ENCODE data around the gene AGFG2. TPM values are rescaled to one million over a fixed set of nuclear protein-coding genes. Genes with fewer than 3 reads are reported as not detected.

Gene AGFG2
- total RNA-seq, 1 experiment from 2014 or later: 30.4 TPM

DNA sequence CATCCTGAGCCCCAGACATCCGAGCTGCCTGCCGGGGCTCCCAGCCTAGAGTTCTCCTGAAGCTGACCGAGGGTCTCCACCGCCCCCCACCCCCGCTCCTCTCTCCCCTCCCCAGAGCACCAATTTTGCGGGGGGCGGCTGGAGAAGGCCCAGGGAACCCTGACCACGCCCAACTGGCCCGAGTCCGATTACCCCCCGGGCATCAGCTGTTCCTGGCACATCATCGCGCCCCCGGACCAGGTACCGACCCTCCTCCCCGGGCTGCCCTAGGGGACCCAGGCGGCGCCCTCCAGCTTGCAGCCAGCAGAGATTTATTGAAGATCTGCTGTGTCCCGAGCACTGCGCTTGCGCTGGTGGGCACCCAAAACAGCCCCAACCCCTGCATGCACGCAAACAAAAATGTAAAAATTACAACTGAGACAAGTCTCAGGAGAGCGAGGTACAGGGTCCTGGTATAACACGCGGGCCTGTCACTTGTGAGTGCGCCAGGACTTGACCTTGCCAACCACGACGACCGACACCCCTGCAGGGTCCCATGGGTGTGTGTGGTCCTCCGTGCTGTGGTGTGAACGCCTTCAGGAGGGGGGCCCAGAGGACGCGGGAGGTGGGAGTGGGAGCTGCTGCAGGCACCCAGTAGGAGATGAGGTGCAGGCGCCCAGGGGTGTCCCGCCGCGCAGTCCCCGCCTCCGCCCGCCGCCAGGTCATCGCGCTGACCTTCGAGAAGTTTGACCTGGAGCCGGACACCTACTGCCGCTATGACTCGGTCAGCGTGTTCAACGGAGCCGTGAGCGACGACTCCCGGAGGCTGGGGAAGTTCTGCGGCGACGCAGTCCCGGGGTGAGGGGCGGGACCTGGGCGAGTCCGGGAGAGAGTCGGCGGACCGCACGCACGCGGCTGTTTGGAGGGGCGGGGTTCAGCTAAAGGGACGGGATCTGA is 66.2 kb downstream of the AGFG2 start:
- intact Hi-C loops (cut with micrococcal nuclease; ENCODE audit: unreplicated experiment): loop anchor here (2.0 kb wide), 1 partner anchor 18 kb away; the partner anchor contains the start of genes FBXO24 and LRCH4
- Histone ChIP-seq H2AFZ (peak overlapping the region; percentile 94), H3K4me2 (peak overlapping the region; percentile 88), H3K9me2 (ENCODE audit: insufficient read depth) (no peaks in the 10 kb centered on the region), H4K20me1 (ENCODE audit: insufficient read depth) (no peaks in the 10 kb centered on the region), H3K27me3 (ENCODE audit: insufficient read depth, low read depth) (no peaks in the 10 kb centered on the region), H3K27ac (no peak overlapping the region), H3F3A (ENCODE audit: insufficient read depth, low read depth) (peaks cover 10% of the 10 kb centered on the region; the same call in 1 of the 2 replicates), H3K36me3 (ENCODE audit: low read depth) (no peaks in the 10 kb centered on the region), H3K9me3 (ENCODE audit: insufficient read depth, low read depth) (no peaks in the 10 kb centered on the region), H3K79me2 (ENCODE audit: low read depth) (no peaks in the 10 kb centered on the region), H3K4me1 (replicated peaks; ENCODE audit: insufficient read depth) (peaks cover 24% of the 10 kb centered on the region), H3K4me3 (peak overlapping the region; percentile 75)
- ChIA-PET POLR2A (ENCODE audit: unreplicated experiment) (interaction anchor here (0.7 kb wide), 1 partner anchor 18 kb away, joined by 4 read pairs; no protein-coding TSS in a partner anchor), CTCF (interaction anchor here (0.6 kb wide), 2 partner anchors 223 to 247 kb away, joined by 5 to 6 read pairs; no protein-coding TSS in a partner anchor)
- TF ChIP-seq EZH2 (IDR thresholded peaks at IDR 0.05; ENCODE audit: low read depth): no peak
- TF ChIP-seq CTCF (conservative IDR thresholded peaks at IDR 0.05): no peak
- BruUV-seq (replicated peaks): TSS peak; percentile 64
- peak in 1 of 2 experiments; percentile 58 for DNase-seq

DNA sequence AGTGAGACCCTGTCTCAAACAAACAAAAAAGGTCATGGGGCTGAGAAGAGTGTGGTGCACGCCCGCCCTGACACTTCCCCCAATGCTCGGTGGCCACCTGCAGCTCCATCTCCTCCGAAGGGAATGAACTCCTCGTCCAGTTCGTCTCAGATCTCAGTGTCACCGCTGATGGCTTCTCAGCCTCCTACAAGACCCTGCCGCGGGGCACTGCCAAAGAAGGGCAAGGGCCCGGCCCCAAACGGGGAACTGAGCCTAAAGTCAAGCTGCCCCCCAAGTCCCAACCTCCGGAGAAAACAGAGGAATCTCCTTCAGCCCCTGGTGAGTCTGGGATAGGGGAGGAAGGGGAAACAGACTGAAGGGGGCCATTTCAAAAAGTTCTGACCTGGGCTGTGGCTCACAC is 67.3 kb downstream of the AGFG2 start:
- no peak overlapping the region for H3K27ac ChIP-seq
- H3K4me2 ChIP-seq: no peak overlapping the region
- no peaks in the 10 kb centered on the region for H3K9me3 ChIP-seq (ENCODE audit: insufficient read depth, low read depth)
- DNase-seq: no peak
- H3K4me1 ChIP-seq (replicated peaks; ENCODE audit: insufficient read depth): peaks cover 21% of the 10 kb centered on the region
- intact Hi-C loops (cut with micrococcal nuclease; ENCODE audit: unreplicated experiment): no loop called here
- no peak overlapping the region for H3K4me3 ChIP-seq
- H3K9me2 ChIP-seq (ENCODE audit: insufficient read depth): no peaks in the 10 kb centered on the region
- H4K20me1 ChIP-seq (ENCODE audit: insufficient read depth): no peaks in the 10 kb centered on the region
- no peak overlapping the region for H2AFZ ChIP-seq
- no peaks in the 10 kb centered on the region for H3K79me2 ChIP-seq (ENCODE audit: low read depth)
- TF ChIP-seq EZH2 (IDR thresholded peaks at IDR 0.05; ENCODE audit: low read depth) (no peak), CTCF (conservative IDR thresholded peaks at IDR 0.05) (no peak)
- ChIA-PET POLR2A (ENCODE audit: unreplicated experiment) (no interaction called here), CTCF (interaction anchor here (0.6 kb wide), 1 partner anchor 65 kb away, joined by 4 read pairs; no protein-coding TSS in a partner anchor)
- no peaks in the 10 kb centered on the region for H3K27me3 ChIP-seq (ENCODE audit: insufficient read depth, low read depth)
- H3F3A ChIP-seq (ENCODE audit: insufficient read depth, low read depth): peaks cover 14% of the 10 kb centered on the region; the same call in 1 of the 2 replicates
- H3K36me3 ChIP-seq (ENCODE audit: low read depth): no peaks in the 10 kb centered on the region
- no TSS peak for BruUV-seq (replicated peaks)

DNA sequence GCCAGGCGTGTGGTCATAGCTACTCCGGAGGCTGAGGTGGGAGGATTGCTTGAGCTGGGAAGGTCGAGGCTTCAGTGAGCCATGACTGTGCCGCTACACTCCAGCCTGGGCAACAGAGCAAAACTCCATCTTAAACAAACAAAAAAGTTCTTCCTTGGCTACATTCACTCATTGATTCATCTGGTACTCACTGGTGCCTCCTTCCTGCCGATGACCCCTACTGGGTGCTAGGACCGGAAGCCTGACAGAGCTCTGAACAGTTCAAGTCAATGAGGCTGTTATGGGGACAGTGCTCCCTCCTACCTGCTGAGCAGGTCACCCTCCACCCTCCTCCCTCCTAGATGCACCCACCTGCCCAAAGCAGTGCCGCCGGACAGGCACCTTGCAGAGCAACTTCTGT is 68.1 kb downstream of the AGFG2 start:
- Histone ChIP-seq H2AFZ (no peak overlapping the region), H3K4me1 (replicated peaks; ENCODE audit: insufficient read depth) (peaks cover 16% of the 10 kb centered on the region; the same call in 1 of the 2 replicates), H3K79me2 (ENCODE audit: low read depth) (no peaks in the 10 kb centered on the region), H3F3A (ENCODE audit: insufficient read depth, low read depth) (peaks cover 10% of the 10 kb centered on the region; the same call in 1 of the 2 replicates), H3K9me2 (ENCODE audit: insufficient read depth) (no peaks in the 10 kb centered on the region), H3K4me3 (no peak overlapping the region), H3K36me3 (ENCODE audit: low read depth) (no peaks in the 10 kb centered on the region), H4K20me1 (ENCODE audit: insufficient read depth) (no peaks in the 10 kb centered on the region), H3K27me3 (ENCODE audit: insufficient read depth, low read depth) (no peaks in the 10 kb centered on the region), H3K9me3 (ENCODE audit: insufficient read depth, low read depth) (no peaks in the 10 kb centered on the region), H3K4me2 (no peak overlapping the region), H3K27ac (no peak overlapping the region)
- intact Hi-C loops (cut with micrococcal nuclease; ENCODE audit: unreplicated experiment): no loop called here
- DNase-seq: no peak
- no peak for TF ChIP-seq EZH2 (IDR thresholded peaks at IDR 0.05; ENCODE audit: low read depth)
- POLR2A ChIA-PET (ENCODE audit: unreplicated experiment): interaction anchor here (0.7 kb wide), 2 partner anchors 22 to 26 kb away, joined by 4 to 8 read pairs; no protein-coding TSS in a partner anchor
- no TSS peak for BruUV-seq (replicated peaks)
- CTCF ChIA-PET: no interaction called here
